B cell (primary cell): ENCODE results near the gene ZNF280D. TPM values are rescaled to one million over a fixed set of nuclear protein-coding genes. Genes with fewer than 3 reads are reported as not detected.

Source experiments
- ATAC-seq: fragments of 200-7000 bp; cut with Tn5 transposase; one replicate; pipeline ENCODE4 v1.10.0; 2021; ENCODE audit warnings: low read depth, mild to moderate bottlenecking, moderate number of reproducible peaks, moderate library complexity
- CTCF ChIA-PET: fragments of 350-600 bp; sonication (Branson Sonifier 250); formaldehyde crosslinking; loops from one replicate; lab custom pipeline; 2021; ENCODE audit warnings: antibody characterized with exemption, inconsistent platforms; lab: Charles Lee
- POLR2A ChIA-PET: fragments of 350-600 bp; sonication (Branson Sonifier 250); formaldehyde crosslinking; loops from one replicate; lab custom pipeline; 2021; ENCODE audit warnings: antibody characterized with exemption; lab: Charles Lee
- DNase-seq: peaks from one replicate; pipeline ENCODE4 v3.0.0; 2013
- H2AFZ ChIP-seq: 2 replicates; pipeline ENCODE4 v1.6.1; 2012; ENCODE audit warnings: mild to moderate bottlenecking, low read depth, low read length; ENCODE audit not compliant: insufficient read depth, poor library complexity, severe bottlenecking
- H3K27ac ChIP-seq, 2 donors: 1 replicate in 1 of 2; 2 replicates in 1 of 2; pipeline ENCODE4 v1.5.1; 2012 to 2013; ENCODE audit warnings: low read length in 2 of 2, mild to moderate bottlenecking in 2 of 2, moderate library complexity in 1 of 2
- H3K27me3 ChIP-seq, 4 experiments: fragments of 200-600 bp in 1 of 4; sonication (generic) in 1 of 4; replicated peaks in 1 of 4; 1 replicate in 2 of 4; 2 replicates in 2 of 4; pipeline versions ENCODE4 v1.6.1 to v1.7.0; 2013 to 2016; ENCODE audit warnings: low read length in 3 of 4, mild to moderate bottlenecking in 2 of 4, mixed read lengths in 1 of 4, moderate library complexity in 1 of 4; ENCODE audit not compliant: insufficient read depth in 4 of 4, control insufficient read depth in 3 of 4; ENCODE audit errors: control extremely low read depth in 1 of 4
- H3K36me3 ChIP-seq, 2 experiments: replicated peaks in 1 of 2; 1 replicate in 1 of 2; 2 replicates in 1 of 2; pipeline versions ENCODE4 v1.6.1 to v1.7.1; 2013; ENCODE audit warnings: low read length in 1 of 2; ENCODE audit not compliant: insufficient read depth in 2 of 2, control insufficient read depth in 1 of 2; ENCODE audit errors: control extremely low read depth in 1 of 2, extremely low read depth in 1 of 2
- H3K4me1 ChIP-seq, 2 donors: fragments of 200-600 bp in 1 of 2; sonication (generic) in 1 of 2; 1 replicate in 1 of 2; 2 replicates in 1 of 2; pipeline versions ENCODE4 v1.5.1 to v1.6.1; 2013 to 2017; ENCODE audit warnings: low read length in 2 of 2; ENCODE audit not compliant: control insufficient read depth in 2 of 2, insufficient read depth in 2 of 2
- H3K4me2 ChIP-seq: replicated peaks from 2 replicates; pipeline ENCODE3; 2012; ENCODE audit warnings: mild to moderate bottlenecking, low read depth, low read length; ENCODE audit not compliant: poor library complexity, severe bottlenecking
- H3K4me3 ChIP-seq, 5 experiments: fragments of 200-600 bp in 1 of 5; sonication (generic) in 1 of 5; 1 replicate in 3 of 5; 2 replicates in 2 of 5; pipeline versions ENCODE4 v1.5.1 to v1.7.0; 2011 to 2016; ENCODE audit warnings: low read length in 4 of 5, mild to moderate bottlenecking in 4 of 5, low read depth in 2 of 5, control low read depth in 1 of 5, moderate library complexity in 1 of 5; ENCODE audit not compliant: insufficient read depth in 1 of 5; ENCODE audit errors: control extremely low read depth in 1 of 5, extremely low read depth in 1 of 5
- H3K79me2 ChIP-seq: fragments of 200-600 bp; sonication (generic); one replicate; pipeline ENCODE4 v1.6.0; 2016; ENCODE audit warnings: low read length; ENCODE audit not compliant: control insufficient read depth, insufficient read depth
- H3K9ac ChIP-seq: fragments of 200-600 bp; sonication (generic); 2 replicates; pipeline ENCODE4 v1.6.1; 2017; ENCODE audit warnings: mild to moderate bottlenecking, low read length, moderate library complexity
- H3K9me3 ChIP-seq, 3 donors: one replicate each; pipeline versions ENCODE4 v1.6.1 to v1.7.1; 2013; ENCODE audit warnings: low read length in 2 of 3; ENCODE audit not compliant: control insufficient read depth in 2 of 3, insufficient read depth in 1 of 3; ENCODE audit errors: control extremely low read depth in 1 of 3
- H4K20me1 ChIP-seq: 2 replicates; pipeline ENCODE4 v1.6.0; 2012; ENCODE audit warnings: mild to moderate bottlenecking, low read length; ENCODE audit not compliant: insufficient read depth, control insufficient read depth, poor library complexity, severe bottlenecking
- H3K27ac Mint-ChIP-seq: one replicate; pipeline ENCODE4 v1.8.0; 2021; ENCODE audit warnings: mixed read lengths
- H3K27me3 Mint-ChIP-seq: one replicate; pipeline ENCODE4 v1.8.0; 2021; ENCODE audit warnings: mixed read lengths
- H3K4me1 Mint-ChIP-seq: one replicate; pipeline ENCODE4 v1.8.0; 2021; ENCODE audit warnings: mixed read lengths
- H3K4me3 Mint-ChIP-seq: one replicate; pipeline ENCODE4 v1.8.0; 2021; ENCODE audit warnings: mixed read lengths
- H3K9me3 Mint-ChIP-seq: one replicate; pipeline ENCODE4 v1.8.0; 2022; ENCODE audit warnings: mixed read lengths; ENCODE audit not compliant: insufficient read depth
- EZH2 ChIP-seq: IDR thresholded peaks from 2 replicates; pipeline ENCODE4 v1.6.1; 2012; ENCODE audit warnings: borderline replicate concordance, low read depth, mild to moderate bottlenecking, moderate library complexity, low read length; ENCODE audit not compliant: insufficient read depth, poor library complexity, severe bottlenecking
- WGBS: methylation state at CpG from one replicate; pipeline ENCODE4 v1.1.5; 2013; ENCODE audit warnings: missing lambda C conversion rate; ENCODE audit not compliant: insufficient coverage; 5-methylcytosine and 5-hydroxymethylcytosine counted together
- intact Hi-C: fragments of 100-400 bp; cut with micrococcal nuclease; formaldehyde crosslinking; loops from one replicate; pipeline ENCODE4 v1.10.0; 2022
- polyA plus RNA-seq: library from polyadenylated mRNA; depleted of rRNA; stranded (reverse); fragments of >200 nt; gene quantifications from 2 replicates; pipeline ENCODE4 v1.2.3, GENCODE V29; 2012
- total RNA-seq, 2 donors: library from RNA; stranded (reverse); fragments of 120-200 nt in 1 of 2; gene quantifications; 1 replicate in 1 of 2; 2 replicates in 1 of 2; pipeline versions ENCODE4 v1.2.3 to v1.2.4, GENCODE V29; 2013 to 2022
- TF ChIP-seq, protein P1 (sequence below): fragments of 200-600 bp; IDR thresholded peaks from one replicate; pipeline ENCODE4 v1.8.0; 2022; ENCODE audit warnings: antibody characterized with exemption, mild to moderate bottlenecking

The ZNF280D gene
- total and polyA plus RNA-seq, 2 donors (not counting 1 experiment from before 2014, with no cell fraction given), result 14.7 to 68.3 TPM

DNA sequence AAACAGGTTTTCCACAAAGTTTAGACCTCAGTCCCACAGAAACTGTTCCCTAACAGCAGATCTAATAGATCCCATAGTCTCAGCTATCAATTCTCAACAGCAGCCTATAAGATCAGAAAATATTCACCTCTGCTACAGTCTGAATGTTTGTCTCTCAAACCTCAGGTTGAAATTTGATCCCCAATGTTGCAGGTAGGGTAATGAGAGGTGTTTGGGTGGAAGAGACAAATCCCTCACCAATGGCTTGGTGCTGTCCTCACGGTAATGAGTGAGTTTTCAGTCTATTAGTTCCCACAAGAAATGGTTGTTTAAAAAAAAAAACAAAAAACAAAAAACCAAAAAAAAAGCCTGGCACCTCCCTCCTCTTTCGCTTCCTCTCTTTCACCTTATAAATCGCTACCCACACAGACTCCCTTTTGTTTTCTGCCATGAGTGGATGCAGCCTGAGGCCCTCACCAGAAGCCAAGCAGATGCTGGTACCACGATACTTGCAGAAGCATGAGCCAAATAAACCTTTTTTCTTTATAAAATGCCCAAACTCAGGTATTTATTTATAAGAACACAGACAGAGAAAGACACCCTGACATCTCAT lies 14.2 kb downstream of the ZNF280D start:
- DNase-seq, result peak; percentile 48
- peak overlapping the region; percentile 68 for H3K4me2 ChIP-seq
- CTCF ChIA-PET, result interaction anchor here (0.9 kb wide), 1 partner anchor 21 kb away, joined by 3 read pairs; no protein-coding TSS in a partner anchor

More for the DNA sequence above, 14.2 kb downstream of the ZNF280D start:
- H3K9me3 ChIP-seq, result peaks cover 0 to 3% (median 0%) of the 10 kb centered on the region in 3 donors
- no peaks in the 10 kb centered on the region for H3K36me3 ChIP-seq
- peaks cover 90% of the 10 kb centered on the region for H3K79me2 ChIP-seq
- peaks cover 2% of the 10 kb centered on the region for H3K9me3 Mint-ChIP-seq
- H3K27ac ChIP-seq, result peak overlapping the region; percentile 30 to 71
- ATAC-seq, result peak; percentile 49
- no peaks in the 10 kb centered on the region for H3K27me3 Mint-ChIP-seq
- peak overlapping the region; percentile 83 for H3K27ac Mint-ChIP-seq
- H3K4me3 ChIP-seq, result peak overlapping the region in 3 of 5 experiments; percentile 9 to 47 (median 38)
- peaks cover 64% of the 10 kb centered on the region for H3K4me1 Mint-ChIP-seq
- 35% methylated on average over 2 of the region's 4 CpGs for WGBS
- peak overlapping the region; percentile 76 for H3K4me3 Mint-ChIP-seq
- peak overlapping the region; percentile 70 for H2AFZ ChIP-seq
- no peak for TF ChIP-seq EZH2
- TF ChIP-seq, protein P1, sequence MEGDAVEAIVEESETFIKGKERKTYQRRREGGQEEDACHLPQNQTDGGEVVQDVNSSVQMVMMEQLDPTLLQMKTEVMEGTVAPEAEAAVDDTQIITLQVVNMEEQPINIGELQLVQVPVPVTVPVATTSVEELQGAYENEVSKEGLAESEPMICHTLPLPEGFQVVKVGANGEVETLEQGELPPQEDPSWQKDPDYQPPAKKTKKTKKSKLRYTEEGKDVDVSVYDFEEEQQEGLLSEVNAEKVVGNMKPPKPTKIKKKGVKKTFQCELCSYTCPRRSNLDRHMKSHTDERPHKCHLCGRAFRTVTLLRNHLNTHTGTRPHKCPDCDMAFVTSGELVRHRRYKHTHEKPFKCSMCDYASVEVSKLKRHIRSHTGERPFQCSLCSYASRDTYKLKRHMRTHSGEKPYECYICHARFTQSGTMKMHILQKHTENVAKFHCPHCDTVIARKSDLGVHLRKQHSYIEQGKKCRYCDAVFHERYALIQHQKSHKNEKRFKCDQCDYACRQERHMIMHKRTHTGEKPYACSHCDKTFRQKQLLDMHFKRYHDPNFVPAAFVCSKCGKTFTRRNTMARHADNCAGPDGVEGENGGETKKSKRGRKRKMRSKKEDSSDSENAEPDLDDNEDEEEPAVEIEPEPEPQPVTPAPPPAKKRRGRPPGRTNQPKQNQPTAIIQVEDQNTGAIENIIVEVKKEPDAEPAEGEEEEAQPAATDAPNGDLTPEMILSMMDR, result no peak
- H4K20me1 ChIP-seq, result peaks cover 19% of the 10 kb centered on the region
- POLR2A ChIA-PET, result interaction anchor here (0.6 kb wide), 1 partner anchor 13 kb away, joined by 3 read pairs; no protein-coding TSS in a partner anchor
- H3K27me3 ChIP-seq, result no peaks in the 10 kb centered on the region
- peak overlapping the region; percentile 49 for H3K9ac ChIP-seq
- intact Hi-C loops, result loop anchor here (2.0 kb wide), 1 partner anchor 14 kb away; the partner anchor contains the start of gene ZNF280D
- peaks cover 15 to 48% of the 10 kb centered on the region in 2 donors for H3K4me1 ChIP-seq
